HepG2 (cell line): ENCODE results near the gene FAM117A. TPM values are rescaled to one million over a fixed set of nuclear protein-coding genes. Genes with fewer than 3 reads are reported as not detected.

Experiments used
- ATAC-seq: fragments of 200-7000 bp; cut with Tn5 transposase; 3 replicates; pipeline ENCODE4 v1.9.1; 2020; ENCODE audit warnings: mild to moderate bottlenecking, moderate library complexity
- BruUV-seq: library from RNA; stranded (reverse); fragments of 400-500 nt; replicated peaks from 2 replicates; lab custom pipeline; 2021; lab: Mats Ljungman, UMichigan
- CTCF ChIA-PET: fragments of 300-600 bp; formaldehyde crosslinking; extraction: SDS; loops from one replicate; lab custom pipeline; 2021; ENCODE audit warnings: low total read pairs, inconsistent platforms, low intra/inter-chr PET ratio; lab: Yijun Ruan, JAX
- POLR2A ChIA-PET: fragments of 350-600 bp; sonication (Branson Sonifier 250); formaldehyde crosslinking; loops from one replicate; lab custom pipeline; 2020; ENCODE audit warnings: antibody characterized with exemption, inconsistent platforms; lab: Yijun Ruan, JAX
- DNase-seq: peaks from one replicate; pipeline ENCODE4 v3.0.0-alpha.2; 2015; ENCODE audit warnings: low spot score
- FAIRE-seq: peaks from 3 replicates; lab custom pipeline; 2011; peaks lifted over from hg19 to GRCh38; lab: Jason Lieb, UNC
- H2AFZ ChIP-seq: one replicate; pipeline ENCODE4 v1.6.1; 2011; ENCODE audit warnings: low read length, inconsistent platforms
- H3K27ac ChIP-seq: fragments of 300-600 bp; 3 replicates; pipeline ENCODE4 v1.8.0; 2011; ENCODE audit warnings: mixed run types, mild to moderate bottlenecking, mixed read lengths, low read length, inconsistent platforms; ENCODE audit not compliant: insufficient read depth; ENCODE audit errors: extremely low read length
- H3K27me3 ChIP-seq, 2 experiments: fragments of 200-600 bp in 1 of 2; 2 replicates in 1 of 2; 3 replicates in 1 of 2; pipeline versions ENCODE4 v1.6.0 to v1.8.0; 2011; ENCODE audit warnings: low read length in 2 of 2, mild to moderate bottlenecking in 2 of 2, moderate library complexity in 2 of 2, inconsistent platforms in 1 of 2; ENCODE audit not compliant: insufficient read depth in 2 of 2, control insufficient read depth in 1 of 2
- H3K36me3 ChIP-seq, 2 experiments: fragments of 200-600 bp in 1 of 2; replicated peaks in 1 of 2; 2 replicates in 1 of 2; 3 replicates in 1 of 2; pipeline versions ENCODE4 v1.5.1 to v1.8.0; 2011; ENCODE audit warnings: low read length in 2 of 2, inconsistent platforms in 1 of 2; ENCODE audit not compliant: insufficient read depth in 2 of 2, control insufficient read depth in 1 of 2
- H3K4me1 ChIP-seq: 2 replicates; pipeline ENCODE4 v1.5.1; 2012; ENCODE audit warnings: low read length, inconsistent platforms; ENCODE audit not compliant: insufficient read depth
- H3K4me2 ChIP-seq: 2 replicates; pipeline ENCODE4 v1.6.0; 2011; ENCODE audit warnings: low read depth, low read length, inconsistent platforms
- H3K4me3 ChIP-seq, 3 experiments: fragments of 200-600 bp in 1 of 3; sonication (generic), shearing (Covaris generic) in 1 of 3; replicated peaks in 1 of 3; 2 replicates each; pipeline ENCODE4 v1.5.1; 2011 to 2016; ENCODE audit warnings: low read length in 3 of 3, inconsistent platforms in 2 of 3, low read depth in 2 of 3, mild to moderate bottlenecking in 2 of 3, control low read depth in 1 of 3, mixed read lengths in 1 of 3; ENCODE audit not compliant: insufficient read depth in 1 of 3
- H3K79me2 ChIP-seq: one replicate; pipeline ENCODE4 v1.6.1; 2011; ENCODE audit warnings: low read length, inconsistent platforms; ENCODE audit not compliant: insufficient read depth
- H3K9ac ChIP-seq: 2 replicates; pipeline ENCODE4 v1.6.0; 2011; ENCODE audit warnings: mild to moderate bottlenecking, low read depth, low read length, inconsistent platforms; ENCODE audit not compliant: insufficient read depth
- H3K9me3 ChIP-seq: 2 replicates; pipeline ENCODE4 v1.5.1; 2012; ENCODE audit warnings: mild to moderate bottlenecking, low read length
- H4K20me1 ChIP-seq: 2 replicates; pipeline ENCODE4 v1.6.0; 2011; ENCODE audit warnings: inconsistent platforms, mild to moderate bottlenecking, low read length, moderate library complexity; ENCODE audit not compliant: insufficient read depth
- ATAD3A ChIP-seq: sonication (generic); formaldehyde crosslinking; IDR thresholded peaks from 2 replicates; pipeline ENCODE4 v1.4.0; 2020; ENCODE audit warnings: missing genetic modification reagents
- BHLHE40 ChIP-seq: IDR thresholded peaks from 2 replicates; pipeline ENCODE4 v1.6.1; 2011; ENCODE audit warnings: low read length, improper control_type of control experiment
- EZH2 ChIP-seq: conservative IDR thresholded peaks from 2 replicates; pipeline ENCODE4 v1.6.1; 2012; ENCODE audit warnings: mild to moderate bottlenecking, low read depth, low read length, moderate library complexity
- MAFK ChIP-seq, 2 experiments: IDR thresholded peaks in 1 of 2; conservative IDR thresholded peaks in 1 of 2; 2 replicates each; pipeline ENCODE4 v1.6.1; 2011; ENCODE audit warnings: improper control_type of control experiment in 2 of 2, low read length in 2 of 2
- MIER3 ChIP-seq: IDR thresholded peaks from 2 replicates; pipeline ENCODE4 v1.6.1; 2016; ENCODE audit warnings: missing compliant biosample characterization, borderline replicate concordance
- MIXL1 ChIP-seq: IDR thresholded peaks from 2 replicates; pipeline ENCODE4 v1.6.1; 2016
- NFIB ChIP-seq: sonication (generic); formaldehyde crosslinking; IDR thresholded peaks from 2 replicates; pipeline ENCODE4 v1.9.0; 2021; ENCODE audit warnings: missing genetic modification reagents, mild to moderate bottlenecking, borderline replicate concordance
- RCOR2 ChIP-seq: IDR thresholded peaks from 2 replicates; pipeline ENCODE4 v1.6.1; 2016; ENCODE audit warnings: missing biosample characterization, missing genetic modification reagents
- SNAPC5 ChIP-seq: sonication (generic); formaldehyde crosslinking; IDR thresholded peaks from 2 replicates; pipeline ENCODE4 v1.8.1; 2023; ENCODE audit warnings: mild to moderate bottlenecking, missing genetic modification reagents, borderline replicate concordance
- ZNF3 ChIP-seq: IDR thresholded peaks from 2 replicates; pipeline ENCODE4 v1.7.0; 2017; ENCODE audit warnings: inconsistent platforms
- ZNF33A ChIP-seq: sonication (generic); formaldehyde crosslinking; IDR thresholded peaks from 2 replicates; pipeline ENCODE4 v1.5.1; 2020; ENCODE audit warnings: missing genetic modification reagents, mild to moderate bottlenecking, moderate library complexity, borderline replicate concordance
- ZNF598 ChIP-seq: sonication (generic); formaldehyde crosslinking; IDR thresholded peaks from 2 replicates; pipeline ENCODE4 v1.5.1; 2020; ENCODE audit warnings: mild to moderate bottlenecking, missing genetic modification reagents, borderline replicate concordance
- ZNF652 ChIP-seq: IDR thresholded peaks from 2 replicates; pipeline ENCODE4 v1.6.1; 2016; ENCODE audit warnings: low read depth, borderline replicate concordance
- ZSCAN9 ChIP-seq: IDR thresholded peaks from 2 replicates; pipeline ENCODE4 v1.6.1; 2016; ENCODE audit warnings: borderline replicate concordance
- in situ Hi-C: cut with HindIII; loops from 2 replicates; pipeline ENCODE4 v1.10.0; 2017; ENCODE audit warnings: low pct_unique_long_range_greater_than_20kb; ENCODE audit not compliant: extremely low pct_ligation_motif_present
- intact Hi-C: fragments of 100-400 bp; cut with micrococcal nuclease; formaldehyde crosslinking; loops from one replicate; pipeline ENCODE4 v1.10.0; 2022; ENCODE audit not compliant: unreplicated experiment
- polyA plus RNA-seq, 8 experiments: library from polyadenylated mRNA; depleted of rRNA in 3 of 8; stranded (reverse) in 7 of 8; unstranded in 1 of 8; fragments of >200 nt; fragmentation: Illumina TruSeq in 4 of 8; extraction: Trizol in 4 of 8; gene quantifications; 2 replicates each; pipeline versions ENCODE4 v1.2.1 to v1.2.3, GENCODE V29; 2011 to 2016; ENCODE audit warnings: low read depth in 4 of 8, missing spikeins in 1 of 8, mixed read lengths in 1 of 8; ENCODE audit not compliant: insufficient read depth in 1 of 8
- total RNA-seq, 5 experiments: library from RNA; depleted of rRNA; stranded (reverse); fragments of >200 nt; fragmentation: Illumina TruSeq; extraction: Trizol; gene quantifications; 2 replicates each; pipeline ENCODE4 v1.2.3, GENCODE V29; 2016; ENCODE audit warnings: low read depth in 1 of 5
- TF ChIP-seq, protein P1 (sequence below): sonication (generic); formaldehyde crosslinking; IDR thresholded peaks from 2 replicates; pipeline ENCODE4 v1.5.0; 2020; ENCODE audit warnings: missing genetic modification reagents

Gene FAM117A
- total and polyA plus RNA-seq, 2 of the 13 experiments (the other 11 are each of a cell fraction or from before 2014, with no cell fraction given), result 12.1 to 19.8 TPM

DNA sequence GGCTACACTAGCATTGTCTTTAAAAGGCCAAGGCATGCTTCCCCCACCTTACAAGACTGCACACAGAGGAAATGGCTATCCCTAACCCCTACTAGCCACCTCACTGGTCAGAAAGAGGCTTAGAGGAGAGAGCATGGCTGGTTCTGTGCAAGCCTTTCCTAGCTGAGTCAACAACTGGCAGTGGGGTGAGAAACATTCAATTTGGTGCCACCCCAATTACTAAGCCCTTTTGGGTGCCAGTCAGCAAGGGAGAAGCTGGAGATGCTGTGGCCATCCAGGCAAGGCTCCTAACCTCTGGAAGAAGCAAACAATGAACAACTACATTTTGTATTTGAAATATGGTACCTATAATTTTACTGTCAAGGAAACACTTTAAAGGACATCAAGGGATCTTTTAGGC is 19.9 kb upstream of the FAM117A start:
- in situ Hi-C loops (no loop called here), intact Hi-C loops (no loop called here)
- DNase-seq (no peak), FAIRE-seq (no peak), ATAC-seq (no peak)
- ChIA-PET CTCF (no interaction called here), POLR2A (interaction anchor here (2.0 kb wide), 1 partner anchor 19 kb away, joined by 7 read pairs; the partner anchor contains the start of gene FAM117A)
- TF ChIP-seq EZH2, result no peak
- TF ChIP-seq ZNF3 (CRISPR knock-in tag), result no peak
- no peak for TF ChIP-seq MIXL1 (CRISPR knock-in tag)
- no peak for TF ChIP-seq ATAD3A (CRISPR knock-in tag)
- no peak for TF ChIP-seq ZNF33A (CRISPR knock-in tag)
- TF ChIP-seq MAFK (conservative IDR thresholded peaks at IDR 0.05 in 1 of 2, IDR thresholded peaks at IDR 0.05 in 1 of 2; ENCODE audit: low read length in 2 of 2), result no peak
- TF ChIP-seq, protein P1, sequence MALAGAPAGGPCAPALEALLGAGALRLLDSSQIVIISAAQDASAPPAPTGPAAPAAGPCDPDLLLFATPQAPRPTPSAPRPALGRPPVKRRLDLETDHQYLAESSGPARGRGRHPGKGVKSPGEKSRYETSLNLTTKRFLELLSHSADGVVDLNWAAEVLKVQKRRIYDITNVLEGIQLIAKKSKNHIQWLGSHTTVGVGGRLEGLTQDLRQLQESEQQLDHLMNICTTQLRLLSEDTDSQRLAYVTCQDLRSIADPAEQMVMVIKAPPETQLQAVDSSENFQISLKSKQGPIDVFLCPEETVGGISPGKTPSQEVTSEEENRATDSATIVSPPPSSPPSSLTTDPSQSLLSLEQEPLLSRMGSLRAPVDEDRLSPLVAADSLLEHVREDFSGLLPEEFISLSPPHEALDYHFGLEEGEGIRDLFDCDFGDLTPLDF (CRISPR knock-in tag), result no peak
- TF ChIP-seq ZNF652 (CRISPR knock-in tag), result no peak
- no peak for TF ChIP-seq ZNF598
- no peak for TF ChIP-seq SNAPC5
- TF ChIP-seq NFIB, result no peak
- no peak for TF ChIP-seq MIER3 (CRISPR knock-in tag)
- no peak for TF ChIP-seq ZSCAN9 (CRISPR knock-in tag)
- TF ChIP-seq BHLHE40, result no peak
- TF ChIP-seq RCOR2, result no peak
- Histone ChIP-seq H3K27me3 (peaks cover 0 to 5% of the 10 kb centered on the region in 2 experiments; a peak in 2 of 5 replicates), H3K4me1 (peaks cover 10% of the 10 kb centered on the region), H3K4me3 (no peak overlapping the region), H4K20me1 (no peaks in the 10 kb centered on the region), H3K9ac (no peak overlapping the region), H3K4me2 (no peak overlapping the region), H3K9me3 (no peaks in the 10 kb centered on the region), H3K79me2 (peaks cover 2% of the 10 kb centered on the region), H2AFZ (no peak overlapping the region), H3K27ac (no peak overlapping the region), H3K36me3 (no peaks in the 10 kb centered on the region)
- BruUV-seq, result no TSS peak
